GM19468 (cell line): ENCODE results near the gene KMT2D.

Experiments used
- ATAC-seq: cut with Tn5 transposase; IDR thresholded peaks from one replicate; pipeline ENCODE4 v1.9.1; 2021; ENCODE audit warnings: mild to moderate bottlenecking, moderate library complexity, moderate number of reproducible peaks; ENCODE audit not compliant: unreplicated experiment; ENCODE audit errors: extremely low read depth

KMT2D gene

GRCh38 chr12:49055092-49055491, 5.5 kb downstream of the KMT2D start:
- no peak for ATAC-seq

GRCh38 chr12:49054524-49054923, 6.1 kb downstream of the KMT2D start:
- ATAC-seq: no peak

GRCh38 chr12:49054096-49054495, 6.5 kb downstream of the KMT2D start:
- ATAC-seq: no peak

DNA sequence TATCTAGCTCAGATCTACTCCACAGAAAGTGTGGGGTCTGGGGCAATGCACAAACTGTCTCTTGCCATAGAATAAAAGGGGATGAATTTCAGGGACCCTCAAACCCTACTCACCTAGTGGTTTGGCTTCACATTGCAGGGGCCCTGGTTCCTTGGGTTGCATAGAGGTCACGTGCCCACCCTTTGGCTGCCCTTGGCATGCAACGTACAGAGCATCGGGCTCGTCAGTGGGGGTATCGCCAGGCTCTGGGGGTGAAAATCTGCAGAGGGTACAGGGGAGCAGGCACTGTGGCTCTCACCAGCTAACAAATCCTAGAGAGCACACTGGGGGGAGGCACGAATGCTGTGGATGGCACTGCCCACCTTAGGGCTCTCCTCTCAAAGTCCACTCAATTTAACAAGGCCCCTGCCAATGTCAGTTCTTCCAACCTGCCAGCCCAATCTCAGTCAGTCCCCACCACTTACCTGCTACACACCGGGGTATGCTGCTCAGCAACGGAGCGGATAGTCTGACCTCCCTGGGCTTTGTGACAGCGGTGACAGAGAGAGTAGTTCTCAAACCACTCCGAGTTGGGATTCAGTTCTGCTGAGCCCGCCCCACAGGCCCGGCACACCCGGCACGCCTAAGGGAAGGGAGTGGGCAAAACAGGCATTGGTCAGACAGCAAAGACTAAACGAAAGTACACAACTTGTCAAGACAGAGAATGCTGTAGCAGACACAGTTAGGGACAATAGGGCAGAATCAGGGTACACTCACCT, 8.0 kb downstream of the KMT2D start:
- ATAC-seq: no peak

DNA sequence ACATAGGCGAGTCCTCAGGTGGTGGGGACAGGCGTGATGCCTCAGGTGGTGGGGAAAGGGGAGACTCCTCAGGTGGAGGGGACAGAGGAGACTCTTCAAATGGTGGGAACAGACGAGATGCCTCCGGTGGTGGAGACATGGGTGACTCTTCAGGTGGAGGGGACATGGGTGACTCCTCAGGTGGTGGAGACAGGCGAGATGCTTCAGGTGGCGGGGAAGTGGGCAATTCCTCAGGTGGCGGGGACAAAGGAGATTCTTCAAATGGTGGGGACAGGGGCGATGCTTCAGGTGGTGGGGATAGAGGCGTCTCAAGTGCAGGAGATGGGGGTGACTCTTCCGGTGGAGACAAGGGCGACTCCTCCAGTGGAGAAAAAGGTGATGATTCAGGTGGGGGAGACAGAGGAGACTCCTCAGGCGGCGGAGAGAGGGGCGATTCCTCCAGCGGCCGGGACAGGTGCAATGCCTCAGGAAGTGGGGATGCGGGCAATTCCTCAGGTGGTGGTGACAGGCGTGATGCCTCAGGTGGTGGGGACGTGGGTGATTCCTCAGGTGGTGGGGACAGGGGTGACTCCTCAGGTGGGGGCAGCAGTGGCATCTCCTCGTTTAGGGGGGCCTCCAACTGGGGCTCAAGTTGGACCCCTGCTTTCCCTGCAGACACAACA, 8.7 kb downstream of the KMT2D start:
- no peak for ATAC-seq

GRCh38 chr12:49051373-49051764, 9.2 kb downstream of the KMT2D start:
- ATAC-seq: no peak

DNA sequence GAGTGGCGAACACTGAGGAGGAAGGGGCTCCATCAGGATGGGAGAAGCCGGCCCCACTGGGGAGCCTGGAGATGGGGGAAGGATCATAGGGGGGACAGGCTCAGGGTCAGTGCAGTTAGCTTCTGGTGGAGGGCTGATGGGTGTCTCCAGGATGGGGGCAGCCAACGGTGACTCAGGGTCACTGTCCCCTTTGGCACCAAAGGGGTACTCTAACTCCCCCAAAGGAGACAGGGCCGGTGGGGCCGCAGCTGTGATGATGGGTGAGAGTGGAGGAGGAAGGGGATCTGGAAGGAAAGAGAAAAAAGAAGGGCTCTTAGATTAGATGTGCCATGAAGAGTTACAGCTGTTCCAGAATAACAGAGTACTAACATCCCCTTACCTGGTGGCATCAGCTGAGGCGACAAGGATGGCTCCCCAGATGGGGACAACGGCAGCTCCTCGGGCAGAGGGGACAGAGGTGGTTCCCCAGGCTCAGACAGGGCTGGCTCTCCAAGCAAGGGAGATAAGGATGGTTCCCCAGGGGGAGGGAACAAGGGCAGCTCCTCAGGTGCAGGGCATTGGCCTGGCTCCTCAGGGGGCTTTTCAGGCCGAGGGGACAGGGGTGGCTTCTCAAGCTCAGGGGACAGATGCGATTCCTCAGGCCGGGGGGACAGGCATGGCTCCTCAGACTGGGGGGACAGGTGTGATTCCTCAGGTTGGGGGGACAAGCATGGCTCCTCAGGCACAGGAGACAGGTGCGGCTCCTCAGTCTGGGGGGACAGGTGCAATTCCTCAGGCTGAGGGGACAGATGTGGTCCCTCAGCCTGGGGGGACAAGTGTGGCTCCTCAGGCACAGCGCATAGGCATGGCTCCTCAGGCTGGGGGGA, 9.9 kb downstream of the KMT2D start:
- ATAC-seq: no peak

DNA sequence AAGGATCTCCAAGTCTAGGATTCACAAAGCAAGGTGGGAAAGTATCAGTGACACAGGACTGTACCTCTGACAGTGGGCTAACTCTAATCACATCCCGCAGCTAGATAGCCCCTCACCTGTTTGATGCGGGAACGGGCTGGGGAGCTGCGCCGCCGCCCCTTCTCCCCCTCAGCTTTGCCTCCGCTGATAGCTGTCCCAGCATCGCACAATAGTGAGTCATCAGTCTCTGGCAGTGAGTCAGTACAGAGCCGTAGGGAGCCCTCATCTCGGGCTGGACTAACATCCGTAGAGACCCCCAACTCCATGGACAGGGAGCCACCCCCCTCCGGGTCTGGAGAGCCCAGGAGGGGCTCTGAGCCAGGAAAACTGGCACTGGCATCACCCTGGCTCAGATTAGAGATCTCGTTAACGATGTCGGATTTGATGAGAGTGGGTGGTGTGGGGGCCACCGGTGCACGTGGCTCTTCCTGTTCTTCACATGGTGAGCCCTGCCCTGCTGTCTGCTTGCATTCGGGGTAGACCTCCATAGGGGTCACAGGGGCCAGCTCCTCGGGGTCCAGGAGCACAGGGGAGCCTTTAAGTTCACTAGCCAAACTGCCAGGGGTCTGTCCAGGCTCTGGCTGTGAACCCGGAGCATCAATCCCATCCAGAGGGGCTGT, 10.9 kb downstream of the KMT2D start:
- no peak for ATAC-seq

- no peak for ATAC-seq
These were observed 11.6 kb downstream of the KMT2D start for GRCh38 chr12:49048953-49049352.

GRCh38 chr12:49046129-49046895, 14.3 kb downstream of the KMT2D start:
- ATAC-seq: no peak

DNA sequence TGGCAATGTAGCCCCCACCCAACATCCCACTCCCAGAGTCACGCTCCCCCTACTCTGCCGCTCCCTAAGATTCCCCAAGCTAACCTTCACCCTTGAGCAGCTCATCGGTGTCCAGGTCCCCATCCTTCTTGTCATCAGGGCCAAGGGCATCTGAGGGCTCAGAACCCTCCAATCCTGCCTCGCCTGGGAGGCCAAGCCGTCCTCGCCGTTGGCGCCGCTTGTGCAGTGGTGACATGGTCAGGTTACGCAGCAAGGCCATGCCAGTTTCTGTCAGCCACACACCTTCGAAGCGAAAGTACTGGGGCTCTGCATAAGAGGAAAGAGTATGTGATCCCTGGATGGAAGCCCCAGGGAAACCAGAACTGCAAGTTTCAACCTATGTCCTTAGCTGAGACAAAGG, 15.9 kb downstream of the KMT2D start:
- ATAC-seq: no peak

GRCh38 chr12:49043856-49044258, 16.7 kb downstream of the KMT2D start:
- ATAC-seq: no peak

GRCh38 chr12:49043241-49043640, 17.4 kb downstream of the KMT2D start:
- ATAC-seq: no peak

GRCh38 chr12:49041881-49042484, 18.6 kb downstream of the KMT2D start:
- ATAC-seq: no peak

DNA sequence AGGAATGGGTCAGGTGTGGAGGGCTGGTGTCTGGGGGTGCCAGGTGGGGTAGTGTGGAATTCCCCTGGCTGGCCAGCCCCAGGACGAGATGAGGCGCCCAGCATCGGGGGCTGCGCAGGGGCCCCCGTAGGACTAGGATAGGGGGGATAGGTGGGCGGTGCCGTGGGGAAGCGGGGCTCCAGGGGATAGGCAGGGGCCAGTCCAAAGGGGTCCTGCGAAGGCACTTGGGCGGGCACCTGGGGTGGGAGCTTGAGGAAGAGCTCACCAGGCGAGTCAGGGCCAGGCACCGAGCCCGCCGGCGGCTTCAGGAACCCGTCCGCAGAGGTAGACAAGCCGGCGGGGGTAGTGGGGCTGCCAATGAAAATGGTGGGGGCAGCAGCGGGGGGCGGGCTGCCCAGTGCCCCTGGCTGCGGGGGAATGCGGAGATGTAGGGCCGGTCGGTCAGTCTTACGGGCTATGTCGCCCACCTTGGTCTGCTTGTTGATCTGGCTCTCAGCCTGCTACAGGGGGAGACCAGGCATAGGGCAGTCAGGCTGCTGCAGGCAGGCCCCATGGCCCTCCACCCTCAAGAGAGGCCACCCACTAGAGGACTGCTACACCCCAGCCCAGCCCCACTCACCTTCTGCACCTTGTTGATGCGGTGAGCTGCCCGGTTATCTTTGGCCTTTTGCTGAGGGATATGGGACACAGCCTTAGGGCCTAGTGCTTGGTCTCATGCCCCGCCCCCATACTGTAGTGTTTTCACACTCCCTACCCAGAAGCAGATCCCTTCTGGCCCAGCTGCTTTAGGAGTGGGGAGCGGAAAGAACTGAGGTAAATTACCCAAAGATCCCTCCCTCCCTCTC, 19.3 kb downstream of the KMT2D start:
- ATAC-seq: no peak

DNA sequence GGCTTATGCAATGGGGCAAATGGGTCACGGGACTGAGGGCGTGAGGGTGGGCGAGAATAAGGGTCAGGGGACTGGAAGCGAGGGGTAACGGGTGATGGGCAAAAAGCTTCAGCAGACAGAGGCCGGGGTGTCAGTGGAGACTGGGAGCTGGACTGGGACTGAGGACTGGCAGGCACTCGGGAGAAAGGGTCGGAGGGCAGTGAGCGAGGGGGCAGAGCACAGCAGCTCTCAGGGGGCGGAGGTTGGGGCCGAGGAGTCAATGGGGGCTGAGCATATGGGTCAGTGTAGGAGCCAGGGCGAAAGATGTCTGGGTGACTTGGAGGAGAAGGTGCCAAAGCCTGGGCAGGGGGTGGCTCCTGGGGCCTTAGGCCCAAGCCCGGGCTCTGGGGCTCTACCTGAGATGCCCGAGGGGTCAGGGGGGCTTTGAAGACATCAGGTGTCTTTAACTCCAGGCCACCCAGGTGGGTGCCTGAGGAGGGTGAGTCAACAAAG, 20.2 kb downstream of the KMT2D start:
- ATAC-seq: no peak

DNA sequence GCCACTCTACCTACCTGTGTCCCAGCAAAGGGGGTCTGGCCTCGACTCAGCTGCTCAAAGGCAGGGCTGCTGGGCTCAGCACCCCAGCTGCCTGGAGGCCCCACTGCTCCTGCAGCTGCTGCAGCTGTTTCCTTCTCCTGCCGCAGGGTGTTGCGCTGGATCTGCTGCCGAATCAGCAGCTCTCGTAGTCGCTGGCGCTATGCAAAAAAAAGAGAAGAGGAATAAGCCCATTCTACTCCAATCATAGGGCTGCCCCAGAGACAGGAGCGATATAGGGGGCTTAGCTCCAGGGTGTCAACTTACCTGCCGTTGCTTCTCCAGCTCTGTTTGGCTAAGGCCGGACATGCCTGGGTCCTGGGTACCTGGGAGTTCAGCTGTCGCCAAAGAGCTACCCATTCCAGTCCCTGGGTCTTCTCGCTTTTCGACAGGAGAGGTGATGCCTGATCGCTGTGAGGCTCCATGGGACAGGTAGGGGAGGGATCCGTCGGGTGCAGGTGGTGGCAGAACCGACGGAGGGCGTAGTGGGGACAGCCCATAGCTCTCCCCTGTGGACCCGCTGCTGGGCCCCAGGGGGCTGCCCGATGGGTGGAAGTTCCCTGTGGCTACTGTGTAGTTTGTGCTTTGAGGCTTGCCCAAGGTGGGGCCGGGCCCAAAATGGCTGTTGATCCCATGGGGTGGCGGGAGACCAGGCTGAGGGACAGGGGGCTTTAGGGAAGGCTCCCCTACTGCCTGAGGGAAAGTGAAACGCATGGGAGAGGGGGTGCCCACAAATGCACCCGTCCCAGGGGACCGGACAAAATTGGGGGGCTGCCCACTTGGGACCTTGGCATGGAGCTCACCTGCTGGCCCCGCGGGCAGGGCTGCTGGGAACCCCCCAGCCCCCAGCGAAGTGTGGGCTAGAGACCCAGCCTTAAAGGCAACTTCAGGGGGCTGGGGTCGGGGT, 20.9 kb downstream of the KMT2D start:
- ATAC-seq: no peak
